ENCODE measurements around the gene CENPX.
A peak's percentile ranks its signal among the peaks of the same experiment; 100 is the strongest.

The CENPX gene

DNA sequence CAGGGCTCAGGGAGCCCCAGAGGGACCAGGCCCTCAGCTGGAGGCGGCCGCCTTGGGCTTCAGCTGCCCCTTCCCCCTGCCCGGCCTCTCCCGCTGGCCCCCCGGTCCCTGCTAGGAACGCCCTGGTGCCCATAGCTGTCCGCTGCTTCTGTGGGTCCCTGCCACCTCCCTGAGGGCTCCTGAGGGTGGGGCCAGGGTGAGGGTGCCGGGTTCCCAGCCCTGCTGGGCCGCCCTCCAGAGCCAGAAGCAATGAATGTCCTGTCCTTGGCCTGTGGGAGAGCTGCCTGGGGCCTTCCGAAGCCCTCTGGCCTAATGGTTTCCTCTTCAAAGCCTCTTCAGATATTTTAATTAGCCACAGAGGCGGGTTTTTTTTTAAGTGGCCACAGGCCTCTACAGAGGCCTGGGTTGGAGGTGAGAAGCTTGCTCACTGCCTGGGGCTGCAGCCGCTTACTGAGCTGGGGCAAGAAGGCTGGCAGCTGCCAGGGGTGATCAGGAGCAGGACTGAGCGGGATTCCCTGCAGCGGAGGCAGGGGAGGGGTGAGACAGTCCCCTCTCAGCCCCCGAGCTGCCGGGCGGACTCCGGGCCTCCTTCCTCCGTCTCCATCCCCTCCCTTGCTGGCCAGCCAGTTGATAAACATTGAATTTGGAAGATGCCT lies 9.9 kb downstream of the CENPX start:
- no peak for DNase-seq

DNA sequence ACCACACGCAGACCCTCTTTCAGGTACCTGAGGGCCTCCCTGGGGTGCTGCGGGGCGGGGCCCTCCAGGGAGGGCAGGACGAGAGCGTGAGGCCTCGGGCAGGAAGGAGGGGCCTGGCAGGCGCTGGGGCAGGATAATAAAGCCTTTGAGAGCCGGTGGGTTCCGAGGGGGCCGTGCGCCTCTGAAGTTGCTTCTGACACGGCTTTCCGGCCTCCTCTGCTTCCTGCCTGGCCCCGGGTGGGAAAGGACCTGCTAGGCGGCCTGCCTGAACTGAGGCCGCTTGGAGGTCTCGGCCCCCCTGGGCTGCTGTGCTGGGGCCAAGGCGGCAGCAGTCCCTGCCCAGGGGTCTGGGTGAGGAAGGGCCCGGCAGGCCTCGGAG lies 10.4 kb downstream of the CENPX start:
- DNase-seq: no peak

DNA sequence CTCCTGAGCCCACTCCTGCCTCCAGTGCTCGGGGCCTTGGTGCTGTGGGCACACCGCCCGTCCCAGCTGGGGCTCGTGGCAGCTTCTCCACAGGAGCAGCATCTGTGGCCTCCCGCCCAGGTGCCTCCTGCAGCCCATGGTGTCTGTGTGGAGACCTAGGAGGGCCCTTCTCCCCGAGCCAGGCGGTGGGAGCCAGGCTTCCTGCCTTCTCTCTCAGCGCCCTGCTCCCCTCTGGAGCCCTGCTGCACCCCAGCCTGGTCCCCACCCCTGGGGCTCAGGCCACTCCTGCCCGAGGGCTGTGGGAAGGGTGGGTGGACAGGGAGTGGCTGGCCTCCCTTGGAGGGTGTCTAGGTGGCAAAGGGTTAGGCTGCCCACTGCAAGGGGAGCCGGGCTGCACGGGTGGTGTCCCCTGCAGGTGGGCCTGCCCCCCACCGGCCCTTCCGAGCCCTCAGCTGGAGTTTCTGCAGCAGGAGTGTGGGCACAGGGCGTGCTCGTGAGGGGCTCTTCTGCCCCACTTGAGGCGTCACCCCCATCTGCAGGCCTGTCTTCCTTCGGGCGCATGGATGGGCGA lies 11.0 kb downstream of the CENPX start:
- DNase-seq: no peak

DNA sequence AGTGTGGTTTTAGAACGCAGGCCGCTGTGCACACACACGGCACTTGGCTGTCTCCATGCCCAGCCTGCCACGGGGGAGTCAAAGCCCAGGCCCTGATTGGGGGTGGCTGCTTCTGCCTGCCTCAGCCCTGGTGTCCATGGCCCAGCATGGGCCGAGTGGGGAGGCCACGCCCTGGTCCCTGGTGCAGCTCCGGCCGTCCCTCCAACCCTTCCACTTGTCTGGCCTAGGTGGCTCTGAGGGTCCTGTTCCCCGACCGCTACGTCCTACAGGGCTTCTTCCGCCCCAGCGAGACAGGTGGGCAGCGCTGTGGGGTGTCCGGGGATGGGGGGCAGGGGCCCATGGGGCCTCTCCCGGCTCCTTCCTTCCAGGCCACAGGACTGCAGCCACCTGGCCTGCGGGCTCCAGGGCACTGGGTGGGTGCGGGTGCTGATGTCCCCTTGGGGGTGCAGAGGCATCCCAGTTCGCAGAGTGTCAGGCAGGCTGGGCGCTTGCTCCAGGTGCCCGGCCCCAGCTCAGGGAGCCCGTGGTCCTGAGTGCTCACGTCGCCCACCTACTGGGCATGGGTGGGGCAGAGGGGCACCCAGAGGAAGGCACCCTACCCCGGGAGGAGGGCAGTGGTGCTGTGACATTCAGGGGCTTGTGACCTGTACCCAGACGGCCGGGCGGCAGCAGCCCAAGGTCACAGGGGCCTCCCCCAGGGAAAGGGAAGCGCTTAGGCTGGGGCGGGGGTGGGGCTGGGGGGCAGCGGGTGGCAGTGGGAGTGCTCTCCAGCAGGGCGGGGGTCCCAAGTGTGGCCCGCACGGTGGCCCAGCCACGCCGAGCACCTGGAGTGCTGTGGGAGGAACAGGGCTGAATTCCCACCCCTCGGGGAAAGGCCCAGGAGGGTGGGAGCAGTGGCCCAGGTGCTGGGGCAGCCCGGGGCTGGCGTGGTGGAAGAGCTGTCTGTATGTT lies 11.8 kb downstream of the CENPX start:
- no peak for DNase-seq

DNA sequence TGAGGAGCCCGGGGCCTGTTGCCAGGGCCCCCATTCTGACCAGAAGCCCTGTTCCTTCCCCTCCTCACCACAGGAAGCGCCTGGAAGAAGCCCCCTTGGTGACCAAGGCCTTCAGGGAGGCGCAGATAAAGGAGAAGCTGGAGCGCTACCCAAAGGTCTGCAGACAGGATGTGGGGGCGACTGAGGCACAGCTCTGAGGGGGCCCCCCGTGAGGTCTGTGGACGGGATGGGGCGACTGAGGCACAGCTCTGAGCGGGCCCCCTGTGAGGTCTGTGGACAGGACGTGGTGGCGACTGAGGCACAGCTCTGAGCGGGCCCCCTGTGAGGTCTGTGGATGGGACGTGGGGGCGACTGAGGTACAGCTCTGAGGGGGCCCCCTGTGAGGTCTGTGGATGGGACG lies 13.3 kb downstream of the CENPX start:
- no peak for DNase-seq

DNA sequence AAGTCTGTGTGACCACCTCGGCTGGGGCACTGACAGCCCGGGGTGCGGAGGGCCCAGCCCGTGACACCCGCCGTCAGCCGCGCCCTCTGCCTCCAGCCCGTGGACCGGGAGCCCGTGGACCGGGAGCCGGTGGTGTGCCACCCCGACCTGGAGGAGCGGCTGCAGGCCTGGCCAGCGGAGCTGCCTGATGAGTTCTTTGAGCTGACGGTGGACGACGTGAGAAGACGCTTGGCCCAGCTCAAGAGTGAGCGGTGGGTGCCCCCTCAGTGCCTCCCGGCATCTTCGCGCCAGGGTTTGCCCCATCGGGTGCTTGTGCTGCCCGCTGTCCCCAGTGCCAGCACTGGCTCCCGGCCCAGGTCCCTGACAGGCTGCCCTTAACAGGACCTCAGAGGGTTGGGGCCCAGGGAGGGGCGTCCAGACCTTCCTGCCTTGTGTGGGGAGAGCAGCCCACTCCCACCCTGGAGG lies 13.7 kb downstream of the CENPX start:
- DNase-seq: peak in 3 of 56 donors; percentile 8 to 33 (median 31)

DNA sequence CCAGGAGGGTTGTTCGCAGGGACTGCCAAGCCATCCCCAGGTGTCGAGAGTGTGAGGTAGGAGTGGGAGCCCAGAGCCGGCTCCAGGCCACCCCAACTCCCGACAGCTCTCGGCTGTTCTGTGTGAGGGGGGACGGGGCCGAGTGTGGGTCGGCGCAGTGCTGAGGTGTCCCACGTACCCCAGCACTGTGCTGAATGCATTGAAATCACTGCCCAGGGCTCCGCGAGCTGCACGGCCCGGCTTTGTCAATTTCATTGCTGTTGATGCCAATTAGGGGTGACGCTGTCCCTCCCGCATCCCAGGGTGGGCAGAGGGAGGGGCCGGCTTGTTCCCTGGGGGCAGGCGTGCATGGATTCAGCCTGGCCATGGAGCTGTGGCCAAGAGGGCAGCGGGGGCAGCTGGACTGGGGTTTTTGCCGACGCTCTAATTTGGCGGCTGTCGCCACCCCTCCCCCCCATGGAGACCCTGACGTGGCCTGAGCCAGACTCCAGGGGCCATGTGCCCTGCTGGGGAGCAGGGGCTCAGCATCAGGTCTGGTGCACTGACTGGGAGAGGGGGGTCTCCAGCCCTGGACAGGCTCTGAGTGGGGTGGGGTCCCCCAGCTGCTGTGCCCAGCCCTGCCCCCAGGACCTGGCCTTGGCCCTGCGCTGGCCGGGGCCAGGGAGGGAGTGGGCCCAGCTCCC lies 14.3 kb downstream of the CENPX start:
- DNase-seq: no peak

DNA sequence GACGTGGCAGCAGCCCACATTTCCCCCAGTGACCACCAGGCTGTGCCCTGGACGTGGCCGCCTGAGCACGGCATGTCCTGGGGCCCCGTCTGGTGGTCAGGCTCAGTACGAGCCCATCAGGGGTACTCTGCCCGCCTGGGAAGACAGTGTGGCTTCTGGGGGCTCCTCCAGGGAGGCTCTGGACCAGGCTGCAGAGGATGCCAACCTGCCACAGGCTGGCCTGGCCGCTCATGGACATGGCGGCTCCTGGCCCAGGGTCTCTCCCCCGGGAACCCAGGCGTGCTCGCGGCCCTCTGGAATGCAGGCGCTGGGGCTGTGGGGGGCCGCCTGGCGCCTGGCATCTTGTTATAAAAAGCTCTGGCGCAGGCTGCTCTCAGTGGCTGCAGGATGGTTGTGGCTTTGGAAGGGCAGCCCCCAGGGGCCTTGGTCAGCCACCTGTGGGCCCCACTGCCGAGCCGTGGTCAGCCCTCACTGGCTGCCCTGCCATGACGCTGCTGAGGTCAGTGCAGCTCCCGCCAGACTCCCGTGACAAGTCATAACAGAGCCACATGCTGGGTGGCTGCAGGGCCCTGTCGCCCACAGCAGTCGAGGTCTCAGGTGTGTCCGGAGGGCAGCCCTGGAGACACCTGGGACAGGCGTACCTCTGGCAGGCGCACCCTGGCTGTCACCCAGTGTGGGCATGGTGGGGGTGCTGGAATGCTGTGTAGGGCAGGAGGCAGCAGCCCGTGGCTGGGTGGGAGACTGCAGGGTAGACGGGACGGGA lies 15.0 kb downstream of the CENPX start:
- peak in 3 of 56 donors; percentile 14 to 32 (median 15) for DNase-seq

DNA sequence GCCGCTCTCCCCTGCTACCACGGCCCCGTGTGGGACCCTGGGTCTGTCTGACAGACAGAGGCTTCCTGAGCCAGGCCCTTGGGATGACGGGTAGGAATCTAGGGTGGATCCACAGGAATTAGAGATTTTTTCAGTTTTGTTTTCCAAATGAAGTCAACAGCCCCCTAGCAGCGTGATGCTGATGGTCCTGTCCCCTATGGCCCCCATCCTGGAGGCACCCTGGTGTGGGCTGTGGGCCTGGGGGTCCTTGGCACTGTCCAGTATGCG lies 15.5 kb downstream of the CENPX start:
- no peak for DNase-seq

DNA sequence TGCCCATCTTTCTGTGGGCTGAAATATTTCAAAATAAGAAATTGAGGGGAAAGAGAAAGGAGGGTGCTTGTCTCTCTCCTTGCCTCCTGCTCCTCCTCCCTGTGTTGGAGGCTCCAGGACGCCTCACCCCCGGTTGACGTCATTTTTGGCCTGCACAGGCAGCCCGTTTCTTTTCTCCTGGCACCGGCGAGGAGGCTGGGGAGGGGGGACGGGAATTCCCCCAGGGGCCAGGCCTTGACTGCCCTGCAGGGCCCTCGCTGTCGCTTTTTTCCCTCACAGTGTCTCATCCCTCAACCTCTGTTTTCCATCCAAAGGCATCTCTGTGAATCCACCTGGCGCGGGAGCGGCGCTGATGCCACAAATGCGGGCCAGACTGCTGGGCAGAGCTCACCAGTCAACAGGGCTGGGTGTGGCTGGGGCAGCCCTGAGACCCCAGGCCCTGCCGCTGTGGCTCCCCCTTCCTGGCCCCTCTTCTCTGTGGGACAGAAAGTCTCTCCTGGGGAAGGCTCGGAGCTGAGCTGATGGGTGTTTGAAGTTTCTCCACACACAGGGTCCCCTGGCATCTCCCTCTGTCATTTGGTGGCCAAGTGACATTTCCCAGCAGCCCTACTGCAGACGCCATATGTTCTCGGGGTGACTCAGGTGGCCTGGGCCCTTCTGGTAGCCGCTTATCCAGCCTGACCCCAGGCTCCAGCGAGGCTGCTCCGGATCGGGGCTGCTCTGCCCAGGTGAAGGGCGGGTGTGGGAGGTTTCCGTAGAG lies 16.0 kb downstream of the CENPX start:
- DNase-seq: peak in 26 of 56 donors; percentile 11 to 65 (median 27)

DNA sequence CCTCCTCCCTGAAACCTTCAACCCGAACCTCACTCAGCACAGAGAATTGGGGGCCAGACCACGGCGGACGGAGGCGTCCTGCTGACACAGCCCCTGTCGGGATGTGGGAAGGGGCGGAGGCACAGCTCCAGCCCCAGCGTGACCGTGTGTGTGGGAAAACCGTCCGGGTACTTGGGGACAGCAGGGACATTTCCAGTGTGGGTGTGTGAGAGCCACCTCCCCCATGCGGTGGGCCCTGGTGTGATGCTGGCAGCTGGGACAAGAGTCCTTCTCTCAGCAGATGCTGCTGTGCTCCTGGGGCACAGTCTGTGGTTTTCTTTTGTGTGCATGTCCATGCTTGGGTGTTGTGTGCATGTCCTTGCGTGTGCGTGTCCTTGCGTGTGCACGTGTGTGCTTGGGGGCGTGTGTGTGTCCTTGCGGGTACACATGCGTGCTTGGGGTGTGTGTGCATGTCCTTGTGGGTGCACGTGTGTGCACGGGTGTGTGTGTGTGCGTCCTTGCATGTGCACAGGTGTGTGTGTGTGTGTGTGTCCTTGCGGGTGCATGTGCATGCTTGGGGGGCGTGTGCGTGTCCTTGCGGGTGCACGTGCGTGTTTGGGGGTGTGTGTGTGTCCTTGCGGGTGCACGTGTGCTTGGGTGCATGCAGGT lies 16.9 kb downstream of the CENPX start:
- no peak for DNase-seq

DNA sequence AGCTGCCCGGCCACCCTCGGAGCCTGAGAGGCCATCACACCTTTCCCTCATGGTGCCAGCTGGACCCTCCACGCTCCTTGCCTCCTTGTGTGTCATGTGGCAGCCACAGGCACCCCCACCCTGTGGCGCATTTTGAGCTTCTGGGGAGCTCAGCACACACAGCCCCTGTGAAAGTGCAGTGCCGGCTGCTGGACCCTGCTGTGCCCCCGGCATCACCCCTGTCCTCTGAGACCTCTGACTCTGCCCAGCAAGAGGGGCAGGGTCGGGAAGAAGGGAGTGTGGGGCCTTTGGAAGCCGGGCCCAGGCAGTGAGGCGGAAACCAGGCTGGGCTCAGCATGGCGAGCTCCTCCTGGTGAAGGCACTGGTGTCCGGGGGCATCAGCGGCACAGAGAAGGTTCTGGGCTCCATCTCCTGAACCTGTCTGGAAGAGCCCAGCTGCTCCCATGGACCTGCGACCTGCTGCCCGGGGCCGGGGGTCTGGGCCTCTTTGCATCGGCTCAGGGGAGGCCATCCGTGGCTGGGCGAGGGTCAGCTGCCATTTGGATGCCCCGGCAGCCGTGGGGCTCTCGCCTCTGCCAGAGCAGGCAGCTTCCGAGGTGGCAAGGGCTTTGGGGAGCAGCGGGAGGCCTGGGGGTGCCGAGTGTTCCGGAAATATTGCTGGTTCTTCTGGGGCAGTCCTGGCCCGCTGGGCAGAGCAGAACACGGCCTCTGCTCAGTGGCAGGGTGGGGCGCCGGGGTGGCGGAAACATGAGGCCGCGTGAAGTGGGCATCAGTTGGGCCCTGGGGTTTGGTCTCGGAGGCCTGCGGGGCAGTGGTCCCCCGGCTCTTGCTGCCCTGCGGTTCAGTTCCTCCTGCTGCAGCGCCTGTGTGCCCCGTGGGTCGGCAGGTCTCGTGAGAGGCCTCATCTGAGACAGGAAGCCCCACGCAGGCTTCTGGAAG lies 17.9 kb downstream of the CENPX start:
- no peak for DNase-seq

DNA sequence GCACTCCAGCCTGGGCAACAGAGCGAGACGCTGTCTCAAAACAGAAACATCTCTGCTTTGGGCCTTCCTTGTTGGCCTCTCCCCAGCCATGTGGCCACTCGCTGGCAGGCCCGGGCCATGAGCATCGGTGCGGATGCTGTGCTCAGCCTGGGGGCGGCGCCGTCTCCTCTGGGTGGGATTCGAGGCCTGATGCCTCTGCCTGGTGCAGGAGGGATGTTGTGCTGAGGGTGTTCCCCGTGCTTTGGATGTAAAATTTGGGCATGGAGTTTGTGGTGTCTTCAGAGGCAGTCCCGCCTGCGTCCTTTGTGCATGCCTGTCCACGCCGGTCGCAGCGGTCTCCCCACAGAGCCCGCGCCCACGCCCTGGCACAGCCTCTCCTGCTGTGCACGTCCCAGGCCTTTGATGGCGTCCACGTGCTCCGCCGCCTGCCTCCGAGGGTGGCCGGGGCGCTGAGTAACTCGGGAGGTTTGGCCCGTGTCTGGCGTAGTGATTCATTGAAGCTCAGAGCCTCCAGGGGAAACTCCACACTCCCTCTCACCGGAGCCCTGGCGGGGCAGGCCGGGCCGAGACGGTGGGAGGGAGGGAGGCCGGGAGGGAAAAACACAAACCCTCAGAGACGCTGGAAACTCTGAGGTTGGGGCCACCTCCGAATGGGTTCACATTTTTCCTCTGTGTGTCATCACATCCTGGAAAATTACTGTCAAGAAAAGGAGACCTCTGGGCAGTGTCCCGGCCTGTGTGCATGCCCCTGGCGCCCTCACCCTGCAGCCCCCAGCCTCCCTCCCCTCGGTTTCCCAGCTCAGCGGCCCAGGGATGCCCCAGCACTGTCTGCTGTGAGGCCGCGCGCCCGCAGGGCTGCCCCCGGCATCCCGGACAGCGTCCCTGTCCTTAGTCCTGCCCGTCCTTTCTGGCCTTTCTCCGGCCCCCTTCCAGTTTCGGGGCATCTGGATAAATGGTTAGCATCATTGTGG lies 19.0 kb downstream of the CENPX start:
- DNase-seq: no peak

DNA sequence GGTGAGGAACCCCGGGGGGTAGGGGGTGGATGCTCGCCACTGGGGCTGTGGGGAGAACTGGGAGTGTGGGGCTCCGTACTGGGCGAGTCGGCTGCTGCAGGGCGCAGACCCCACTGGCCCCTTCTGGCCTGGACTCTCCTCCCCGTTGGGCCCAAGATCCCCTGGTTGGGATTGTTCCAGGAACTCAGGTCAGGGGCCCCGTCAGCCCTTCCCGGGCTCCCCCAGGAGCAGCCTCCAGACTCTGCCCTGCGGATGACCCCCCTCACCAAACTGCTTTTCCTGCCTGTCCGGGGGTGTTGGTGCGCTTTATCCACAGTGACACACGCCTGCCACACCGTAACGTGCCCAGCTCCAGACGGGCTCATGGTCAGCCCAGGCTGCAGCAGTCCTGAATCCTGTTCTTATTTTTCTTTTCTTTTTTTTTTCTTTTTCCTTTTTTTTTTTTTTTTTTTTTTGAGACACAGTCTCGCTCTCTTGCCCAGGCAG lies 21.1 kb downstream of the CENPX start:
- DNase-seq: no peak

DNA sequence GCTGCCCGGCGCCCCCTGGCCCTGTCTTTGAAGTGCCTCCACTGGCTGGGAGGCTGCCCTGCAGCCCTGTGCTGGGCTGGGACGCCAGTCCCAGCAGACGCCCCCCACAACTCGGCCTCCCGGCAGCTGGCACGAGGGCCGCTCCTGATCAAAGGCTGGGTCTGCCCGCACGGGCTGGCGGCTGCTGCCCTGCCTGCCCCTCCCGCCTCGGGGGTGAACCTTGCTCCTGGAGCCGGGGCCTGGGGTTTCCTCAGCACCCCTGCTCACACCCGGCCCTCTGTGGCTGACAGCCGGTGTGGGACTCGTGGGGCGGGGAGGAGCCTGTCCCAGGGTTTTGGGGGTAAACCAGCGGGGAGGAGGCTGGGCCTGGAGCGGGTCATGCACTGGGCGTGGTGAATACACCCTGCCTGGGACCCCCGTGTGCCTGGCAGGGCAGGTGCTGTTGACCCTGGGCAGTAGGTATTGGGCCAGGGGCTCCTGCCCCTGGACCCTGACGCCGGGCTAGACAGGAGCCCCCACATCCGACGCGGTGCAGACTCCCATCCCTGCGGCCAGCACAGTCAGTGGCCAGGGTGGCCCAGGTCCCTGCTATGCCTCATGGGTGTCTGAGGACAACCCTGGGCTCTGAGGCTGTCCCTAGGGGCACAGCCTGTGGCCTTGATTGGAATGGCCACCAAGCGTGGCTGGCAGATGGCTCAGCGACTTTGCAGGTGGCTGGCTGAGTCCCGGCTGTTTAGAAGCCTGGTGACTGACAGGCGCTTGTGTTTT lies 21.7 kb downstream of the CENPX start:
- DNase-seq: no peak

Data from nucleus accumbens (tissue), 56 donors.